ENCODE measurements around the gene SHC3.

- no peak for TF ChIP-seq CTCF (IDR thresholded peaks at IDR 0.05)
- no peak for TF ChIP-seq POLR2A (IDR thresholded peaks at IDR 0.05)
- no peak for TF ChIP-seq EP300 (IDR thresholded peaks at IDR 0.05)
These were observed 183.0 kb downstream of the SHC3 start for GRCh38 chr9:88995627-88996026.
